ENCODE results near the gene SLC9A8.

SLC9A8 gene

DNA sequence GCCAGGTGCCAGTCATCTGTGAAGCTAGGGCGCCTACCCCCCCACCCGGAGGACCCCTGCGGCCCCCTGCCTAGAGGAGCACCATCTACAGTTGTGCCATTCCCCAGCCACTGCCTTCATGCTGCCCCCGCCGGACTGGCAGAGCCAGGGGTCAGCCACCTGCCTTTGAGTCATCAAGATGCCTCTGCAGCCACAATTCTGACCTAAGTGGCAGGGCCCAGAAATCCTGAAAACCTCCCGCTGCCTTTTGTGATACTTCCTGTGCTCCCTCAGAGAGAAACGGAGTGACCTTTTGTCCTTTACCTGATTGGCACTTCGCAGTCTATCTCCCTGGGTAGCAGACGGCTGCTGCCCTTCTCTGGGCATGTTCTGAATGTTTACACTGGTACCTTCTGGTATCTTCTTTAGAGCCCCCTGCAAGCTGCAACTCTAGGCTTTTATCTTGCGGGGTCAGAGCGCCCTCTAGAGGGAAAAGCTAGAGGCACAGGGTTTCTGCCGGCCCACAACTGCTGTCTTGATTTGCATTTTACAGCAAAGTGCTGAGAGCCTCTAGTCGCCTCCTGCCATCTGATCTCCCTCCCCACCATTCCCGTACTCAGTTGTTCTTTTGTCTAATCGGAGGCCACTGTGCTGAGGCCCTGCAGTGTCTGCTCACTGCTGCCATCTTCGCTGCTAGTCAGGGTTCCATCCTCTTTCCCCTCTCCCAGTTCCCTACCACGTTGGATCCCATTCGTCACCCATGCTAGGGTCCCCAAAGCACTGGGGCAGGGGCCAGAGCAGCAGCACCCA, 75.8 kb downstream of the SLC9A8 start:
- Histone ChIP-seq H3K36me3 (peaks cover 59% of the 10 kb centered on the region), H3K4me3 (ENCODE audit: low read depth in 1 of 2, low read length in 1 of 2) (peak overlapping the region in 1 of 2 experiments; percentile 36), H3K9me3 (no peaks in the 10 kb centered on the region), H3K27ac (peak overlapping the region; percentile 85), H3K4me1 (ENCODE audit: control insufficient read depth in 1 of 2, insufficient read depth in 1 of 2, low read depth in 1 of 2, low read length in 1 of 2) (peaks cover 53 to 54% of the 10 kb centered on the region in 2 experiments), H3K27me3 (no peaks in the 10 kb centered on the region)
- TF ChIP-seq, protein P1, sequence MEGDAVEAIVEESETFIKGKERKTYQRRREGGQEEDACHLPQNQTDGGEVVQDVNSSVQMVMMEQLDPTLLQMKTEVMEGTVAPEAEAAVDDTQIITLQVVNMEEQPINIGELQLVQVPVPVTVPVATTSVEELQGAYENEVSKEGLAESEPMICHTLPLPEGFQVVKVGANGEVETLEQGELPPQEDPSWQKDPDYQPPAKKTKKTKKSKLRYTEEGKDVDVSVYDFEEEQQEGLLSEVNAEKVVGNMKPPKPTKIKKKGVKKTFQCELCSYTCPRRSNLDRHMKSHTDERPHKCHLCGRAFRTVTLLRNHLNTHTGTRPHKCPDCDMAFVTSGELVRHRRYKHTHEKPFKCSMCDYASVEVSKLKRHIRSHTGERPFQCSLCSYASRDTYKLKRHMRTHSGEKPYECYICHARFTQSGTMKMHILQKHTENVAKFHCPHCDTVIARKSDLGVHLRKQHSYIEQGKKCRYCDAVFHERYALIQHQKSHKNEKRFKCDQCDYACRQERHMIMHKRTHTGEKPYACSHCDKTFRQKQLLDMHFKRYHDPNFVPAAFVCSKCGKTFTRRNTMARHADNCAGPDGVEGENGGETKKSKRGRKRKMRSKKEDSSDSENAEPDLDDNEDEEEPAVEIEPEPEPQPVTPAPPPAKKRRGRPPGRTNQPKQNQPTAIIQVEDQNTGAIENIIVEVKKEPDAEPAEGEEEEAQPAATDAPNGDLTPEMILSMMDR (IDR thresholded peaks at IDR 0.05): peak; percentile 47

DNA sequence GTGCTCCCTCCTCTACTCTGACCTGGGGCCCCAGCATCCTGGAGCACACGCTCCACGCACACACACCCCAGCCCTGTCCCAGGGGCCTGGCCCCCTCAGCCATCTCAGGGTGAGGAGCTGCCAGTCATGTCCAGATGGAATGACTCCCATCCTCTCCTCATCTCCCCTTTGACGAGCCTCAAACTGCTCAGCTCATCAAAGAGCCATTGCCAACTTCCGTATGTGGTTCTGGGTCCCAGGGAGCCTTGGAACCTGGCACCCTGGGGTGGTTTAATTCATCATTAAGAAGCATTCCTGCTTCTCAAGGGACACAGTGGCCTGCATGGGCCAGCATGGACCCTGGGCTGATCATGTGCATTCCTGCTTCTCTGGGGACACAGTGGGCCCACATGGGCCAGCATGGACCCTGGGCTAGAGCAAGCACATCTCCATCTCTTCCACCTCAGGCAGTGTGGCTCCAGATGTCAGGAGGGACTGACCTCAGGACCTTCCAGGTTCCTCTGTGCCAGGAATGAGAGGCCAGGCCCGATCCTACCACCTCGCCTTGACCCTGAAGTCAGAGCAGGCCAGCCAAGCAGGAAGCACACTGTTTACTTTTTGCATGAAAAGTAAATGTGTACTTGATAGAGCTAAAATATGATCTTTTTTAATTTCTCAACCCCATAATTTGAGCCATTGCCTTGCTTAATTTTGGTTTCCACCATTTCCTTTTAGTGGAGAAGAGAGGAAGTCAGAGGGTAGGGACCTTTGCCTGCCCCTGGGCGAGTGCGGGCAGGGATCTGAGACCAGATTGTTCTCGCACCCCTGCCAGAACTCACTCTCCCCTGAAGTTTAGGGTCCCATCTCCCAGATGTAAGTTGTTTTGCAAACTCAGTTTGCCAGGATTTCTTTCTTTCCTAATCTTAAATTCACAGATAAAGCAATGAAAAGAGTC, 76.6 kb downstream of the SLC9A8 start:
- peak overlapping the region in 1 of 2 experiments; percentile 36 for H3K4me3 ChIP-seq (ENCODE audit: low read depth in 1 of 2, low read length in 1 of 2)
- H3K36me3 ChIP-seq: peaks cover 50% of the 10 kb centered on the region
- H3K9me3 ChIP-seq: no peaks in the 10 kb centered on the region
- H3K4me1 ChIP-seq (ENCODE audit: control insufficient read depth in 1 of 2, insufficient read depth in 1 of 2, low read depth in 1 of 2, low read length in 1 of 2): peaks cover 60 to 63% of the 10 kb centered on the region in 2 experiments
- no peaks in the 10 kb centered on the region for H3K27me3 ChIP-seq
- TF ChIP-seq, protein P1 (IDR thresholded peaks at IDR 0.05): no peak
- peak overlapping the region; percentile 85 for H3K27ac ChIP-seq

DNA sequence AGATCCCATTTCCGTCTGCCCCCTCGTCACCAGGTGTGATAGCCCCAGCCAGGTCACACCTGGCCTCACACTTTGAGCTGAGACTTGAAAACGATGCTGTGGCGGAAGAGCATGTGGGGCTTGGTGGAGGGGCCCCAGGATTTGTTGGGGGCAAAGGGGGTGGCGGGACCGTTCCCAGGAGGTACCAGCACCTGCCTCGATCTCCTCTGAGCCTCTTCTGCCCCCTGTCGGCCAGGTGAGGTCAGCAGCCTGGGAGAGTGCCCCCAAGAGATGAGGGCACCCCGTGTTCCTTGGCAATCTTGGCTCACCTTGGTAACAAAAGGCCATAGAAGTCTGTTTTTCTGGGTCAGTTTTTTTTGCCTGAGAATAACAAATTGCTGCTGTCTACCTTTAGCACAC, 77.3 kb downstream of the SLC9A8 start:
- Histone ChIP-seq H3K4me3 (ENCODE audit: low read depth in 1 of 2, low read length in 1 of 2) (peak overlapping the region in 1 of 2 experiments; percentile 36), H3K4me1 (ENCODE audit: control insufficient read depth in 1 of 2, insufficient read depth in 1 of 2, low read depth in 1 of 2, low read length in 1 of 2) (peaks cover 63 to 70% of the 10 kb centered on the region in 2 experiments), H3K9me3 (no peaks in the 10 kb centered on the region), H3K27ac (peak overlapping the region; percentile 85), H3K36me3 (peaks cover 43% of the 10 kb centered on the region), H3K27me3 (no peaks in the 10 kb centered on the region)
- TF ChIP-seq, protein P1 (IDR thresholded peaks at IDR 0.05): no peak

DNA sequence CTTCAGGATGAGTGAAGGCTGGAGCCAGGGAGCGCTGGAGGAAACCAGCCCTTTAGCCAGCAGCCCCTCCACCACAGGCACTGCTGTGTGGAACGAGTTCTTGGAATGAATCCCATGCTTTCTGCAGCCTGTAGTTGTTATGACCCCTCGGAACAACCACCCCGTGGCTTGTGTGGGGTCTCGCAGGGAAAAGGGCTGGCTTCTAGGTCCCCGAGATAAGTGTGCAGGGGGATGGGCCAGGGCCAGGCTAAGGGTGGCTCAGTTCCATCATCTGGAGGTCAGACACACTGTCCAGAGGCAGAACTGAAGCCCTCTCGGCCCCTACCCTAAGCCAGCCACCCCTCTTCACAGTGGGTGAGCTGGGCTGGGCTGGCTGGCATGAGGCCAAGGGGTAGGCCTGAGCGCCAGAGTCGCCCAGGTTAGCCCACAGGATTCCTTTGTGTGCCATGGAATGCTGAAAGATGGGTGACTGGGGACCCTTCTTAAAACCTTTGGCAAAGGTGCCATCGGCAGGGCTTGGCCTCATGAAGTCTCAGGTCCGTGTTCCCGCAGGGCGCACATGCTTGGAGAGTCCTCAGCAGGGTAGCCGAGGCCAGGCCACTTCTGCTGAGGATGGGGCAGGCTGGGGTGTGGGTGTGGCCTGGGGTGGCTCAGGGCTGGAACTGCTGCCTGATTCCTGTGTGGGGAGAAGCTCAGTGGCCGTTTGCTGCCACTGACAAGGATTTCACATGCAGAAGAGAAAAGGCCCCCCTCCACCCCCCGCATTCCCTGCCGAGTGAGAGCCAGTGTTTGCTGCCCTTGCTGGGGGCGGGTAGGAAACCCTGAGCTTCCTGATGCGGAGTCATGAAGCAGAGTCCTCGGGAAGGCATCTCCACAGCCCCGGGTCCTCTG, 78.1 kb downstream of the SLC9A8 start:
- peaks cover 69 to 77% of the 10 kb centered on the region in 2 experiments for H3K4me1 ChIP-seq (ENCODE audit: control insufficient read depth in 1 of 2, insufficient read depth in 1 of 2, low read depth in 1 of 2, low read length in 1 of 2)
- H3K27ac ChIP-seq: peak overlapping the region; percentile 85

More for the DNA sequence above, 78.1 kb downstream of the SLC9A8 start:
- Histone ChIP-seq H3K27me3 (no peaks in the 10 kb centered on the region), H3K4me3 (ENCODE audit: low read depth in 1 of 2, low read length in 1 of 2) (peak overlapping the region in 1 of 2 experiments; percentile 14), H3K9me3 (no peaks in the 10 kb centered on the region), H3K36me3 (peaks cover 36% of the 10 kb centered on the region)
- TF ChIP-seq, protein P1 (IDR thresholded peaks at IDR 0.05): no peak
